ENCODE data around the gene ACADSB. TPM values are rescaled to one million over a fixed set of nuclear protein-coding genes. Genes with fewer than 3 reads are reported as not detected.

The ACADSB gene
- total and polyA plus RNA-seq, 2 experiments from 2014 or later, result 3.7 to 6.5 TPM

DNA sequence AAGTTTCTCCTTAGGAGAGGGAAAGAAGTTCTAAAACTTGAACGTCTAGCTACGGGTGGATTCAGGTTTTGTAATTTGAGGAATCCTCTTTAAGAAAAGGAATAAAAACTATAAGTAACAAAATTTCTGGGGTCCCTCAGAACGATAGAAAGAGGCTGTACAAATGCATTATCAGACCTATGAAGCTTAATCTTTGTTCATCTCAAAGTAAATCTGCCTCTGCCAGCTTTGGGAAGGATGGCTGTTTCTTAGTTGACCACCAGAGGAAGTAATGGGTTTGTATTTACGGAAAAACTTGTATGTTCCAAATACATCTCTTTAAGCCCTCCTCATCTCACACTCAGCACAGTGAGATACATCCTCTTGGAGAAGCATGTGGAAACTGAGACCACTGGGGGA is 27.7 kb upstream of the ACADSB start:
- no peaks in the 10 kb centered on the region for H3K9me3 Mint-ChIP-seq
- H3K27me3 Mint-ChIP-seq (ENCODE audit: insufficient read depth, low read depth, poor library complexity), result peaks cover 8% of the 10 kb centered on the region
- H3K4me1 Mint-ChIP-seq, result peaks cover 9% of the 10 kb centered on the region
- no peak overlapping the region; the same call in 1 of the 2 replicates for H3K27ac Mint-ChIP-seq
- H3K4me3 Mint-ChIP-seq, result peak overlapping the region; percentile 84
- TF ChIP-seq, protein P1, sequence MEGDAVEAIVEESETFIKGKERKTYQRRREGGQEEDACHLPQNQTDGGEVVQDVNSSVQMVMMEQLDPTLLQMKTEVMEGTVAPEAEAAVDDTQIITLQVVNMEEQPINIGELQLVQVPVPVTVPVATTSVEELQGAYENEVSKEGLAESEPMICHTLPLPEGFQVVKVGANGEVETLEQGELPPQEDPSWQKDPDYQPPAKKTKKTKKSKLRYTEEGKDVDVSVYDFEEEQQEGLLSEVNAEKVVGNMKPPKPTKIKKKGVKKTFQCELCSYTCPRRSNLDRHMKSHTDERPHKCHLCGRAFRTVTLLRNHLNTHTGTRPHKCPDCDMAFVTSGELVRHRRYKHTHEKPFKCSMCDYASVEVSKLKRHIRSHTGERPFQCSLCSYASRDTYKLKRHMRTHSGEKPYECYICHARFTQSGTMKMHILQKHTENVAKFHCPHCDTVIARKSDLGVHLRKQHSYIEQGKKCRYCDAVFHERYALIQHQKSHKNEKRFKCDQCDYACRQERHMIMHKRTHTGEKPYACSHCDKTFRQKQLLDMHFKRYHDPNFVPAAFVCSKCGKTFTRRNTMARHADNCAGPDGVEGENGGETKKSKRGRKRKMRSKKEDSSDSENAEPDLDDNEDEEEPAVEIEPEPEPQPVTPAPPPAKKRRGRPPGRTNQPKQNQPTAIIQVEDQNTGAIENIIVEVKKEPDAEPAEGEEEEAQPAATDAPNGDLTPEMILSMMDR (conservative IDR thresholded peaks at IDR 0.05; ENCODE audit: low read depth in 2 of 2), result peak; percentile 43 to 62; a peak in 3 of 4 replicates
- TF ChIP-seq CREB1 (CRISPR knock-in tag; IDR thresholded peaks at IDR 0.05; ENCODE audit: low read depth), result no peak
- no peak for TF ChIP-seq ZNF331 (CRISPR knock-in tag; IDR thresholded peaks at IDR 0.05; ENCODE audit: low read depth)
- ATAC-seq, result peak; percentile 55
- Histone ChIP-seq H3F3A (replicated peaks; ENCODE audit: low read depth) (peaks cover 4% of the 10 kb centered on the region), H3K4me1 (ENCODE audit: insufficient read depth) (0 out of 2 replicates have a peak, but pooled peaks cover 3% of the 10 kb centered on the region), H3K4me2 (peak overlapping the region; percentile 90), H3K9me2 (ENCODE audit: insufficient read depth) (no peaks in the 10 kb centered on the region), H3K4me3 (peak overlapping the region; percentile 86), H3K27me3 (ENCODE audit: insufficient read depth) (no peaks in the 10 kb centered on the region), H3K27ac (ENCODE audit: low read depth) (no peak overlapping the region), H3K36me3 (ENCODE audit: insufficient read depth) (no peaks in the 10 kb centered on the region), H3K79me2 (replicated peaks; ENCODE audit: insufficient read depth) (no peaks in the 10 kb centered on the region), H2AFZ (peak overlapping the region; percentile 80; the same call in 1 of the 2 replicates), H4K20me1 (replicated peaks; ENCODE audit: insufficient read depth) (no peaks in the 10 kb centered on the region; the same call in 1 of the 2 replicates)
- peak; percentile 69 for DNase-seq (ENCODE audit: low spot score)
- H3K36me3 Mint-ChIP-seq (ENCODE audit: low read depth), result peaks cover 5% of the 10 kb centered on the region; the same call in 2 of the 3 replicates

DNA sequence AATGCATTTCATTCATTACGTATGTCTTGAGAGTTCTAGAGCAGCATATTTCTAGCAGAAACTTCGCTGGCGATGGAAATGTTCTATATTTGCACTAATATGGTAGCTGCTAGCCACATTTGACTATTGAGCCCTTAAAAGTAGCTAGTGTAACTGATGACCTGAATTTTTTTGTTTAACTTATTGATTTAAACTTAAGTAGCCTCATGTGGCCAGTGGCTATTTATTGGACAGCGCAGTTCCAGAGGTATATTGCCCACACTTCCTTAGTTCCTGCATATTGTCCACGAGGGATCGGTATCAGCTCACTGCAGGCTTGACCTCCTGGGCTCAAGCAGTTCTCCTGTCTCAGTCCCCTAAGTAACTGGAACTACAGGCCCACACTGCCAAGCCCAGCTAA is 24.9 kb upstream of the ACADSB start:
- no peak overlapping the region for H3K27ac Mint-ChIP-seq
- H3K36me3 Mint-ChIP-seq (ENCODE audit: low read depth), result peaks cover 5% of the 10 kb centered on the region

More for the DNA sequence above, 24.9 kb upstream of the ACADSB start:
- peaks cover 4% of the 10 kb centered on the region for H3F3A ChIP-seq (replicated peaks; ENCODE audit: low read depth)
- TF ChIP-seq, protein P2, sequence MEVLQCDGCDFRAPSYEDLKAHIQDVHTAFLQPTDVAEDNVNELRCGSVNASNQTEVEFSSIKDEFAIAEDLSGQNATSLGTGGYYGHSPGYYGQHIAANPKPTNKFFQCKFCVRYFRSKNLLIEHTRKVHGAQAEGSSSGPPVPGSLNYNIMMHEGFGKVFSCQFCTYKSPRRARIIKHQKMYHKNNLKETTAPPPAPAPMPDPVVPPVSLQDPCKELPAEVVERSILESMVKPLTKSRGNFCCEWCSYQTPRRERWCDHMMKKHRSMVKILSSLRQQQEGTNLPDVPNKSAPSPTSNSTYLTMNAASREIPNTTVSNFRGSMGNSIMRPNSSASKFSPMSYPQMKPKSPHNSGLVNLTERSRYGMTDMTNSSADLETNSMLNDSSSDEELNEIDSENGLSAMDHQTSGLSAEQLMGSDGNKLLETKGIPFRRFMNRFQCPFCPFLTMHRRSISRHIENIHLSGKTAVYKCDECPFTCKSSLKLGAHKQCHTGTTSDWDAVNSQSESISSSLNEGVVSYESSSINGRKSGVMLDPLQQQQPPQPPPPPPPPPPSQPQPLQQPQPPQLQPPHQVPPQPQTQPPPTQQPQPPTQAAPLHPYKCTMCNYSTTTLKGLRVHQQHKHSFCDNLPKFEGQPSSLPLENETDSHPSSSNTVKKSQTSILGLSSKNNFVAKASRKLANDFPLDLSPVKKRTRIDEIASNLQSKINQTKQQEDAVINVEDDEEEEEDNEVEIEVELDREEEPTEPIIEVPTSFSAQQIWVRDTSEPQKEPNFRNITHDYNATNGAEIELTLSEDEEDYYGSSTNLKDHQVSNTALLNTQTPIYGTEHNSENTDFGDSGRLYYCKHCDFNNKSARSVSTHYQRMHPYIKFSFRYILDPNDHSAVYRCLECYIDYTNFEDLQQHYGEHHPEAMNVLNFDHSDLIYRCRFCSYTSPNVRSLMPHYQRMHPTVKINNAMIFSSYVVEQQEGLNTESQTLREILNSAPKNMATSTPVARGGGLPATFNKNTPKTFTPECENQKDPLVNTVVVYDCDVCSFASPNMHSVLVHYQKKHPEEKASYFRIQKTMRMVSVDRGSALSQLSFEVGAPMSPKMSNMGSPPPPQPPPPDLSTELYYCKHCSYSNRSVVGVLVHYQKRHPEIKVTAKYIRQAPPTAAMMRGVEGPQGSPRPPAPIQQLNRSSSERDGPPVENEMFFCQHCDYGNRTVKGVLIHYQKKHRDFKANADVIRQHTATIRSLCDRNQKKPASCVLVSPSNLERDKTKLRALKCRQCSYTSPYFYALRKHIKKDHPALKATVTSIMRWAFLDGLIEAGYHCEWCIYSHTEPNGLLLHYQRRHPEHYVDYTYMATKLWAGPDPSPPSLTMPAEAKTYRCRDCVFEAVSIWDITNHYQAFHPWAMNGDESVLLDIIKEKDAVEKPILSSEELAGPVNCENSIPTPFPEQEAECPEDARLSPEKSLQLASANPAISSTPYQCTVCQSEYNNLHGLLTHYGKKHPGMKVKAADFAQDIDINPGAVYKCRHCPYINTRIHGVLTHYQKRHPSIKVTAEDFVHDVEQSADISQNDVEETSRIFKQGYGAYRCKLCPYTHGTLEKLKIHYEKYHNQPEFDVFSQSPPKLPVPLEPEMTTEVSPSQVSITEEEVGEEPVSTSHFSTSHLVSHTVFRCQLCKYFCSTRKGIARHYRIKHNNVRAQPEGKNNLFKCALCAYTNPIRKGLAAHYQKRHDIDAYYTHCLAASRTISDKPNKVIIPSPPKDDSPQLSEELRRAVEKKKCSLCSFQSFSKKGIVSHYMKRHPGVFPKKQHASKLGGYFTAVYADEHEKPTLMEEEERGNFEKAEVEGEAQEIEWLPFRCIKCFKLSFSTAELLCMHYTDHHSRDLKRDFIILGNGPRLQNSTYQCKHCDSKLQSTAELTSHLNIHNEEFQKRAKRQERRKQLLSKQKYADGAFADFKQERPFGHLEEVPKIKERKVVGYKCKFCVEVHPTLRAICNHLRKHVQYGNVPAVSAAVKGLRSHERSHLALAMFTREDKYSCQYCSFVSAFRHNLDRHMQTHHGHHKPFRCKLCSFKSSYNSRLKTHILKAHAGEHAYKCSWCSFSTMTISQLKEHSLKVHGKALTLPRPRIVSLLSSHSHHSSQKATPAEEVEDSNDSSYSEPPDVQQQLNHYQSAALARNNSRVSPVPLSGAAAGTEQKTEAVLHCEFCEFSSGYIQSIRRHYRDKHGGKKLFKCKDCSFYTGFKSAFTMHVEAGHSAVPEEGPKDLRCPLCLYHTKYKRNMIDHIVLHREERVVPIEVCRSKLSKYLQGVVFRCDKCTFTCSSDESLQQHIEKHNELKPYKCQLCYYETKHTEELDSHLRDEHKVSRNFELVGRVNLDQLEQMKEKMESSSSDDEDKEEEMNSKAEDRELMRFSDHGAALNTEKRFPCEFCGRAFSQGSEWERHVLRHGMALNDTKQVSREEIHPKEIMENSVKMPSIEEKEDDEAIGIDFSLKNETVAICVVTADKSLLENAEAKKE (CRISPR knock-in tag; IDR thresholded peaks at IDR 0.05), result no peak
- TF ChIP-seq EZH2phosphoT487 (IDR thresholded peaks at IDR 0.05; ENCODE audit: unreplicated experiment), result no peak
- TF ChIP-seq, protein P3, sequence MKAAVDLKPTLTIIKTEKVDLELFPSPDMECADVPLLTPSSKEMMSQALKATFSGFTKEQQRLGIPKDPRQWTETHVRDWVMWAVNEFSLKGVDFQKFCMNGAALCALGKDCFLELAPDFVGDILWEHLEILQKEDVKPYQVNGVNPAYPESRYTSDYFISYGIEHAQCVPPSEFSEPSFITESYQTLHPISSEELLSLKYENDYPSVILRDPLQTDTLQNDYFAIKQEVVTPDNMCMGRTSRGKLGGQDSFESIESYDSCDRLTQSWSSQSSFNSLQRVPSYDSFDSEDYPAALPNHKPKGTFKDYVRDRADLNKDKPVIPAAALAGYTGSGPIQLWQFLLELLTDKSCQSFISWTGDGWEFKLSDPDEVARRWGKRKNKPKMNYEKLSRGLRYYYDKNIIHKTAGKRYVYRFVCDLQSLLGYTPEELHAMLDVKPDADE (IDR thresholded peaks at IDR 0.05), result no peak
- no peak for TF ChIP-seq ZNF114 (CRISPR knock-in tag; IDR thresholded peaks at IDR 0.05)
- no peak for TF ChIP-seq JUNB (IDR thresholded peaks at IDR 0.05; ENCODE audit: unreplicated experiment)
- H3K4me3 ChIP-seq, result no peak overlapping the region
- no peak overlapping the region for H3K27ac ChIP-seq (ENCODE audit: low read depth)
- 0 out of 2 replicates have a peak, but pooled peaks cover 3% of the 10 kb centered on the region for H3K4me1 ChIP-seq (ENCODE audit: insufficient read depth)
- ATAC-seq, result no peak
- no peaks in the 10 kb centered on the region for H3K36me3 ChIP-seq (ENCODE audit: insufficient read depth)
- H4K20me1 ChIP-seq (replicated peaks; ENCODE audit: insufficient read depth), result no peaks in the 10 kb centered on the region; the same call in 1 of the 2 replicates
- Mint-ChIP-seq H3K9me3 (no peaks in the 10 kb centered on the region), H3K27me3 (ENCODE audit: insufficient read depth, low read depth, poor library complexity) (peaks cover 8% of the 10 kb centered on the region), H3K4me3 (no peak overlapping the region), H3K4me1 (peaks cover 9% of the 10 kb centered on the region)
- H3K79me2 ChIP-seq (replicated peaks; ENCODE audit: insufficient read depth), result no peaks in the 10 kb centered on the region
- H3K9me2 ChIP-seq (ENCODE audit: insufficient read depth), result no peaks in the 10 kb centered on the region
- no peak for DNase-seq (ENCODE audit: low spot score)
- H3K4me2 ChIP-seq, result no peak overlapping the region
- H3K27me3 ChIP-seq (ENCODE audit: insufficient read depth), result no peaks in the 10 kb centered on the region
- no peak overlapping the region for H2AFZ ChIP-seq
